ENCODE results near the gene WRNIP1. TPM values are rescaled to one million over a fixed set of nuclear protein-coding genes. Genes with fewer than 3 reads are reported as not detected.

Gene WRNIP1
- total RNA-seq, 1 donor from 2014 or later: 31.5 TPM

DNA sequence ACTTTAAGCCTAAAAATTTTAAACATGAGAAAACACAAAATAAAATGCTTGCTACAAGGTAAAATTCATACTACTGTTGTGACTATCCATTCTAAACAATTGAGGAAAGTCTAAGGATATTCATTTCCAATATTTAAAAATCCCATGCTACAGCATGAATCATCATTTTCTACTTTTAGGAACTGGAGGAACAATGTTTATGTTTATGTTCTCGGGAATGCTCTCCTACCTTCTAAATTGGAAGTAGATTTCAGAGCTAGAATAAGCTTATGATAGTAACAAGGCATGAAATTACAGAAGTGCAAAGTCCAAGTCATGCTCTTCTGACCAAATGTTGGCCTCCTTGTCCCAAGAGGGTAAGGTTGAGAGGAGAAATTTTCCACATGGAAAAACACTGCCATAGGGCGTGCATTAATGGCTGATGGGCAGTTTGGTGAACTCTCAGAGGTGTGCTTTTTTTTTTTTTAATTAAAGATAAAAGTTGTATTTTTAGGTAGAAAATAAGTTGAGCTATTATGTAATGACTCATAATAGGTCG, 8.4 kb upstream of the WRNIP1 start:
- DNase-seq (ENCODE audit: low read depth): no peak
- H3K27me3 Mint-ChIP-seq (ENCODE audit: low read depth, unreplicated experiment): no peaks in the 10 kb centered on the region

GRCh38 chr6:2758980-2759379, 6.2 kb upstream of the WRNIP1 start:
- Mint-ChIP-seq H3K9me3 (ENCODE audit: unreplicated experiment) (no peaks in the 10 kb centered on the region), H3K27ac (ENCODE audit: unreplicated experiment) (no peak overlapping the region), H3K4me3 (ENCODE audit: unreplicated experiment) (no peak overlapping the region), H3K27me3 (ENCODE audit: low read depth, unreplicated experiment) (no peaks in the 10 kb centered on the region), H3K4me1 (ENCODE audit: low read depth, unreplicated experiment) (peaks cover 2% of the 10 kb centered on the region), H3K36me3 (ENCODE audit: low read depth, unreplicated experiment) (no peaks in the 10 kb centered on the region)
- no peak for TF ChIP-seq EZH2 (IDR thresholded peaks at IDR 0.05; ENCODE audit: insufficient read depth, low read length)
- TF ChIP-seq, protein P1, sequence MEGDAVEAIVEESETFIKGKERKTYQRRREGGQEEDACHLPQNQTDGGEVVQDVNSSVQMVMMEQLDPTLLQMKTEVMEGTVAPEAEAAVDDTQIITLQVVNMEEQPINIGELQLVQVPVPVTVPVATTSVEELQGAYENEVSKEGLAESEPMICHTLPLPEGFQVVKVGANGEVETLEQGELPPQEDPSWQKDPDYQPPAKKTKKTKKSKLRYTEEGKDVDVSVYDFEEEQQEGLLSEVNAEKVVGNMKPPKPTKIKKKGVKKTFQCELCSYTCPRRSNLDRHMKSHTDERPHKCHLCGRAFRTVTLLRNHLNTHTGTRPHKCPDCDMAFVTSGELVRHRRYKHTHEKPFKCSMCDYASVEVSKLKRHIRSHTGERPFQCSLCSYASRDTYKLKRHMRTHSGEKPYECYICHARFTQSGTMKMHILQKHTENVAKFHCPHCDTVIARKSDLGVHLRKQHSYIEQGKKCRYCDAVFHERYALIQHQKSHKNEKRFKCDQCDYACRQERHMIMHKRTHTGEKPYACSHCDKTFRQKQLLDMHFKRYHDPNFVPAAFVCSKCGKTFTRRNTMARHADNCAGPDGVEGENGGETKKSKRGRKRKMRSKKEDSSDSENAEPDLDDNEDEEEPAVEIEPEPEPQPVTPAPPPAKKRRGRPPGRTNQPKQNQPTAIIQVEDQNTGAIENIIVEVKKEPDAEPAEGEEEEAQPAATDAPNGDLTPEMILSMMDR (IDR thresholded peaks at IDR 0.05; ENCODE audit: insufficient read depth, low read depth, low read length): no peak
- Histone ChIP-seq H3K27ac (ENCODE audit: low read depth, low read length) (no peak overlapping the region), H3K9me3 (ENCODE audit: insufficient read depth, low read depth, low read length) (no peaks in the 10 kb centered on the region), H3K9ac (ENCODE audit: low read length) (no peak overlapping the region), H3K4me1 (ENCODE audit: insufficient read depth, low read length) (no peaks in the 10 kb centered on the region), H3K36me3 (ENCODE audit: insufficient read depth, low read length) (no peaks in the 10 kb centered on the region), H2AFZ (ENCODE audit: low read depth, low read length) (no peak overlapping the region), H4K20me1 (ENCODE audit: insufficient read depth, low read length) (no peaks in the 10 kb centered on the region), H3K4me2 (ENCODE audit: low read length) (no peak overlapping the region), H3K79me2 (ENCODE audit: insufficient read depth, low read length) (no peaks in the 10 kb centered on the region), H3K4me3 (ENCODE audit: insufficient read depth, low read depth, low read length) (no peak overlapping the region), H3K27me3 (ENCODE audit: insufficient read depth, low read length) (no peaks in the 10 kb centered on the region)
- DNase-seq (ENCODE audit: low read depth) (no peak), FAIRE-seq (no peak)

More for the DNA sequence above, 8.4 kb upstream of the WRNIP1 start:
- Histone ChIP-seq H3K27me3 (ENCODE audit: insufficient read depth, low read length) (no peaks in the 10 kb centered on the region), H3K4me2 (ENCODE audit: low read length) (no peak overlapping the region), H4K20me1 (ENCODE audit: insufficient read depth, low read length) (no peaks in the 10 kb centered on the region), H2AFZ (ENCODE audit: low read depth, low read length) (no peak overlapping the region), H3K4me1 (ENCODE audit: insufficient read depth, low read length) (no peaks in the 10 kb centered on the region), H3K9ac (ENCODE audit: low read length) (no peak overlapping the region), H3K27ac (ENCODE audit: low read depth, low read length) (no peak overlapping the region), H3K36me3 (ENCODE audit: insufficient read depth, low read length) (no peaks in the 10 kb centered on the region), H3K79me2 (ENCODE audit: insufficient read depth, low read length) (no peaks in the 10 kb centered on the region), H3K4me3 (ENCODE audit: insufficient read depth, low read depth, low read length) (no peak overlapping the region), H3K9me3 (ENCODE audit: insufficient read depth, low read depth, low read length) (no peaks in the 10 kb centered on the region)
- H3K36me3 Mint-ChIP-seq (ENCODE audit: low read depth, unreplicated experiment): no peaks in the 10 kb centered on the region
- H3K9me3 Mint-ChIP-seq (ENCODE audit: unreplicated experiment): no peaks in the 10 kb centered on the region
- FAIRE-seq: no peak
- TF ChIP-seq EZH2 (IDR thresholded peaks at IDR 0.05; ENCODE audit: insufficient read depth, low read length): no peak
- TF ChIP-seq, protein P1 (IDR thresholded peaks at IDR 0.05; ENCODE audit: insufficient read depth, low read depth, low read length): no peak
- H3K4me1 Mint-ChIP-seq (ENCODE audit: low read depth, unreplicated experiment): peaks cover 2% of the 10 kb centered on the region
- H3K4me3 Mint-ChIP-seq (ENCODE audit: unreplicated experiment): no peak overlapping the region
- H3K27ac Mint-ChIP-seq (ENCODE audit: unreplicated experiment): no peak overlapping the region

Data from astrocyte (in vitro differentiated cells and primary cell).